ENCODE data around the gene MSANTD1.

Gene MSANTD1

DNA sequence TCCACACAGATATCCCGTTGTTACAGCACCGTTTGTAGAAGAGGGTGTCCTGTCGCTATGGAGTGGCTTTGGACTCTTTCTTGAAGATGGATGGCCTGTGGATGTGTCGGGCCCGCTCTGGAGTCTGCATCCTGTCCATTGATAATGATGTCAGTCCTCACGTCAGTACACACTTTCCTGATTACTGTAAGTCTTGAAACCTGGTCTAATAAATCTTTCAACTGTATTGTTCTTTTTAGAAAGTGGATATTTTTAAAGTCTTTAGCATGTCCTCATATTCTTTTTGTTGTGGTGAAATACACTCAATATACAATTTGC is 14.9 kb downstream of the MSANTD1 start:
- DNase-seq (ENCODE audit: low spot score) = no peak

DNA sequence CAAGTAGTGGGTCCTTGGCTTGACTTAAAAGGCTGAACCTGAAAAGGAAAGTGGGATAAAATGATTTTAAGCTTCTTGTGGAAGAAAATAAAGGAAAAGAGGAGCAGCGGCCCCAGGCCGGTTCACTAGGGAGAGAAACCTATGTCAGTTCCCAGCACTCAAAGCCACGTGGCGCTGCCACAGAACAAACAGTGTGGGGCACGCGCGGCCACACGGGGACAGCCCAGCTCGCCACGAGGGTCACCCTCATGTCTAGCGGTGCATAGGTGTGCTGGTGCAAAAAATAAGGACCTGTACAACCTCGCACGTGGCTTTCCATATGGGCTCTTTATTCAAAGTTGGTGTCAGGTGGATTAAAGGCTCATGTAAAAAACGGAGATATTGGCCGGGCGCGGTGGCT is 17.1 kb downstream of the MSANTD1 start:
- no peak for DNase-seq (ENCODE audit: low spot score)

DNA sequence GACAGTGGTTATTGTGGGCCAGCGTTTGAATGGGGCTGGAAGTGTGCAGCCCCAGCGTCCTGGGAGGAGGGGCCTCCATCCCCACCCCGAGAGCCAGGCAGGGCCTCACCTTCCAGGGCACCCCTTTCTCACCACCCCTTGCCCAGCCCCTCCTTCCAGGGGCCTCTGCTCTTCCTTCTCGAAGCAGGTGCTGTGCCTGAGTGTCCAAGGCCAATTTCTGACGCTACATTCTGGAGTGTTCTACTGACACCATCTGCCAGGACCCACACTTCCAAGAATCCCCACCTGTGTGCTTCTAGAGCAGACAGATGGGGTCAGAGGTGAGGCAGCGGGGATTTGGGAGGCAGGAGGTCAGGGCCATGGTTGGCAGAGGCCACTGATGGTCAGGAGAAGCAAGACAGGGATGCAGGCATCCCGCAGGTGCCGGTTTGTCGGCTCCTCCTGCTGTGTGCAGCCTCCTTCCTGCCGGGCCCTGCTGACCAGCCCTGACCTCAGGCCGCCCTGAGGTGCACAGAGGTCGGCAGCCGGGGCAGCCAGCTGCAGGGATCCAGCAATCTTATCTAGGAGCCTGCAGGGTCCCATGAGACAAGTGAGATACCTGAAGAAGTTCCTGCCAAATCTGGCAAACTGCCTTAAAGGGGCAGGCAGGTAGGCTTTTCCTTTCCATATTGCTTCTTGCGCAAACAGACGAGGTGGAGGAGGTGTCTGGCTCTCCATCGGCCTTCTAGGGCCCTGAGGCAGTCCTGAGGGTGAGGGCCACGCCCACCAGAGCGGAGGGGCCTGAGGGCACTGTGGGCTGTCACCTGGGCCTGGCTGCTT is 18.8 kb downstream of the MSANTD1 start:
- DNase-seq (ENCODE audit: low spot score) = no peak

DNA sequence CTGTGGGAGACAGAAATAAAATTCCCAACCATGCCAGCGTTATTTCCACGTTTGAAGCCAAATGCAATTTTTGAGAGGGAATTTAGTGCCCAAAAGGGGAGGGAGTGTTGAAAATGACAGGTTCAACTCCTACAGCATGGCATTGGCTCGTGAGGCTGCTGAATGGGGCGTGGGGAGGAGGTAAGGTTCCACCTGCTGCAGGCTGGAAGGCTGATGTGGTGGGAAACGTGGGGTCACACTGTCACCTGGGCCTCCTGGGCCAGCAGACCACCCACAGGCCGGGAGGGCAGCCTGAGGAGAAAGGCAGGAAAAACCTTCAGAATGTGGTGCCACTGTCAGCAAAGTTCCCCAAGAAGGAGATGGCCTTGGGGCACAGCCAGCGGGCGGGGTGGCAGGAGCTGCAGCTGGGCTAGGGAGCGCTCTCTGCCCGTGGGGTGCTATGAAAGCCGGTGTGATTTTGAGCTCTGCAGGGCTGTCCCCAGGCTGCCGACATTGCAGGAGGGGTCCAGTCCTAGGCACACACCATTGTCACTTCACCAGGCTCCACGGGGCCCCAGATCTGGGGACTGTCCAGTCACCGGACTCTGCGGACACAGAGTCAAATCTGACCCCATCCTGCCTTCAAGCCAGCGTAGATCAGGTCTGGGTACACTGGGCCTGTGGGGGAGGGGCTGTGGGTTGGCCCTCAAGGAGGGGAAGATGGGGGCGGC is 19.6 kb downstream of the MSANTD1 start:
- DNase-seq (ENCODE audit: low spot score) = no peak

DNA sequence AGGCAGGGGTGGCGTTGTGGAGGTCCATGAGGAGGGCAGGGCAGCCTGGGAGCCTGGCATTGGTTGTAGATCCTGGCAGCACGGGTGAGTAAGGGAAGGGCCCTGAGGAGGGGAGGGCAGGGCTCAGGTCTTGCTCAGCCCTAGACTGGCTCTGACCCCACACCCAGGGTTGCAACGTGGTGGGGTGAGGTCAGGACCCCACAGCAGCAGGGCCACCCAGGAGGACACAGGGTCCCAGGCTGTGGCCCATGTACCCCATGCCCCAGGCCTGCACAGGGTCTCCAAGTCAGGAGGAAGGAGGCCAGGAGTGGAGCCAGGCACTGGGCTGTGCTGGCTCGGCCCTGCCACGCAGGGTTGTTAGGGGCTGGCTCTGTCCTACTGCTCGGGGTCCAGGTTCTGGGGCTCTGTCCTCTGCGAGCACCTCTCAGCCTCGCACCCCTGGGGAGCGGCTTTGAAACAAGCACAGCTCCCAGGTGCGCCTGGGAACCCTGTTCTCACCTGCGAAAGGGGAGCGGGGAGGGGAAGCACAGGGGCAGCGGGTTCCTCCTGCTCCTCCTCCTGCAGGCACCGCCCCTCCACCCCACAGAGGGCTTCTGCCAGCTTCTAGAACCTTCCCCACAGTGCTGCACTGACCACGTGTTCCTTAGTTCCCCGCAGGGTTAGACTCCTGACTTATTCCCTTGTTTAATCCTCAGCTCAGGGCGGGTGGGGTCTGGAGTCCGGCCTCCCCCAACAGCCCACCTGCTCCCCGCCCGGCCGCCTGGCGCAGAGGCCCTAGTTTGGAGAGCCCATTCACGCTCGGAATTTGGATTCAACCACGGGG is 20.4 kb downstream of the MSANTD1 start:
- no peak for DNase-seq (ENCODE audit: low spot score)

DNA sequence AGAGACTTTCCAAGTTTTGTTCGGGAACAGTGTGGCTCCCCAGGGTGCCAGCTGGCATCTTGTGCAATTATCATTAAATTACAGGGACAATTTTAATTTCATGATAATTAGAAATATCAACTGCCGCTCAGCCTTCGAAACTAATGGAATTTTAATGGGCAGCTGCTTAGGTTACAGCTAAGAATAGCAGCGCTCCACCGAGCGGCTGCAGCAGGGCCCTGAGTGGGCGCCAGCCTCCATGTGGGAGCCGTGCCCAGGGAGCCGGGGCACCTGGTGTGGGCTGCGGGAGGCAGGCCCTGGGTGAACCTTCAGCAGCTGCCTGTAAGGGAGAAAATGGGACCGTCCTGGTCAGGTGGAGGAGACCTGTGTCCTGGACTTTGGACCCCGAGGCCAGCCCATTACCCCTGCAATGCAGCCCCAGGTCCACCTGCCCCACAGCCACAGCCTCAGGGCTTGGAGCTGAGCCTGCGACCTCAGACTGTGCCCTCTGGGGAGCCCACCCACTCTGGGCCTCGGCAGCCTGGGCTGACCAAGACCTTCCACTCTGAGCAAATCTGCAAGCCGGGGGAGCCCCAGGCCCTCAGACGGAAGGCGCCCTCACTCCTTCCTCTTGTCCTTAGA is 21.1 kb downstream of the MSANTD1 start:
- DNase-seq (ENCODE audit: low spot score) = no peak

DNA sequence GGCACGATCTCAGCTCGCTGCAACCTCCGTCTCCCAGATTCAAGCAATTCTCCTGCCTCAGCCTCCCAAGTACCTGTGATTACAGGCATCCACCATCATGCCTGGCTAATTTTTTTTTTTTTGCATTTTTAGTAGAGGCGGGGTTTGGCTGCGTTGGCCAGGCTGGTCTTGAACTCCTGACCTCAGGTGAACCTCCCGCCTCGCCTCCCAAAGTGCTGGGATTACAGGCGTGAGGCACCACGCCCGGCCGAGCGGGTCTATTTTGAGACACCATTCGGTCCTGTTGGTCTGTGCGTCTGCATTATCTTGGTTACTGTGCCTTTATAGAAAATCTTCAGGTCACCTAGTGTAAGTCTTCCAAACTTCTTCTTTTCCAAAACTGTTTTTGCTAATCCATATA is 22.2 kb downstream of the MSANTD1 start:
- no peak for DNase-seq (ENCODE audit: low spot score)

DNA sequence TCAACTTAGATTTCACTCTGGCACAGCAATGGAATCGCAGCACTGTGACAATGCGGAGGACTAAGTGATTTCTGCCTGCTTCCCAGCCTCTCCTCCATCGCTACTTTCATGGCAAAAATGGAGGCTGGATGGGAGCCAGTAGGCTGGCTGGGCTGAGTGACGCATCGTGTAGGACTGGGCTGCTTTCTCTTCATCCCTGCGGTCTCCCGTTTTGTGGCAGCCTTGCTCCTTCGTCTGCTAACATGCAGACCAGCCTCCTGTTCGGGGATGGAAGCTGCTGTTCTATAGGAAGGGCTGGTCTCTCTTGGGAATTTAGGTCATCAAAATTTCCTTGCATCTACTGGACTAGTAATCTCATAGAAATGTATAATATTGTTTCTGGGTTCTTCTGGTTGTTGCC is 28.0 kb downstream of the MSANTD1 start:
- DNase-seq (ENCODE audit: low spot score) = no peak

DNA sequence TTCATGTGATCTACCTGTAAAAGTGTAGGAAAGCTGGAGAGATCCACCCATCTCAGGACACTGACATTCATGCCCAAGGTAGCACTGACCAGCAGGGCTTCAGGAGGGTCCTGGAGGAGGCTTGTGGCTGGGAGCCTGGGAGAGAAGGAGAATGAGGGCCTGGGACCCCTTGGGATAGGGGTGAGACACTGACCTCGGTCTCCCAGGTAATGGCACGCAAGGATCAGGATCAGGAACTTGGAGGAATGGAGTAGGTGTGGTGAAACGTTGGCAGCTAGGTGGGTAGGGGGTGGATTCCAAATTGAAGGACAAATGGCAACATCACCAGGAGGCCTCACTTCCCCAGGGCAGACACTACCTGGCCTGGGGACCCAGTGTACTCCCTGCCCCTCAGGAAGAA is 31.5 kb downstream of the MSANTD1 start:
- no peak for DNase-seq (ENCODE audit: low spot score)

DNA sequence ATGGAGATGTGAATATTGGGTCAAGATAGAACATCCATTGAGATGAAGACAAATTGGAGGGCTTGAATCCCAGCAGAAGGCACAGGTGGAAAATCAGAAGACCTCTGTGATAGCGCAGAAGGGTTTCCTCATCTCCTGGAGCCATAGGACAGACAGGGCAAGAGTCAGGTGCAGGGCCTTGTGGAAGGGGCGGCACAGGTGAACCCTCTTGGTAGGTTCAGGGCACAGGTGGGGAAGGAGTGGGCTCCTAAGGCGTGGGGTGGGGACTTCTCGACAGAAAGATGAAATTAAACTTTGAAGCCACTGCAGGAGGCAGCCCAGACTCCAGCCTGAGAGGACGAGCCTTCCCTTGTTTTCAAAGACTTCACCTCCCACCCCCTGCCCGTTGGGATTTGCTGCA is 34.5 kb downstream of the MSANTD1 start:
- DNase-seq (ENCODE audit: low spot score) = no peak

DNA sequence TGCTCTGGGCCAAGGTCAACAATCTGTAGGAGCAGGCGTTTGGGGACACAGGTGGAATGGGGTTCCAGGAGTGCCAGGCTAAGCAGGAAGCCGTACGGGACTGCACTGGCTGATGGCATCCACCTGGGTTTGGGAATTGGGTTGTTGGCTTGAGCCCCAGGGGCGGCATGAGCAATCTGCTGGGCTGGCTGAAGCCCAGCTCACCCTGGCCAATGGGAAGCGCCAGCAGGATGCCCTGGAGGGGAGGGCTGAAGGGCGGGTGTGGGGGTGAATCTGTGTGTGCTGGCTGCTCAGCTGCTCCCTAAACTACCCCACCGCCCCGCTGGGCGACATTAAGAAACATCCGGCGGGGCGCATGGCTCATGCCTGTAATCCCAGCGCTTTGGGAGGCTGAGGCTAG is 35.0 kb downstream of the MSANTD1 start:
- DNase-seq (ENCODE audit: low spot score) = no peak

DNA sequence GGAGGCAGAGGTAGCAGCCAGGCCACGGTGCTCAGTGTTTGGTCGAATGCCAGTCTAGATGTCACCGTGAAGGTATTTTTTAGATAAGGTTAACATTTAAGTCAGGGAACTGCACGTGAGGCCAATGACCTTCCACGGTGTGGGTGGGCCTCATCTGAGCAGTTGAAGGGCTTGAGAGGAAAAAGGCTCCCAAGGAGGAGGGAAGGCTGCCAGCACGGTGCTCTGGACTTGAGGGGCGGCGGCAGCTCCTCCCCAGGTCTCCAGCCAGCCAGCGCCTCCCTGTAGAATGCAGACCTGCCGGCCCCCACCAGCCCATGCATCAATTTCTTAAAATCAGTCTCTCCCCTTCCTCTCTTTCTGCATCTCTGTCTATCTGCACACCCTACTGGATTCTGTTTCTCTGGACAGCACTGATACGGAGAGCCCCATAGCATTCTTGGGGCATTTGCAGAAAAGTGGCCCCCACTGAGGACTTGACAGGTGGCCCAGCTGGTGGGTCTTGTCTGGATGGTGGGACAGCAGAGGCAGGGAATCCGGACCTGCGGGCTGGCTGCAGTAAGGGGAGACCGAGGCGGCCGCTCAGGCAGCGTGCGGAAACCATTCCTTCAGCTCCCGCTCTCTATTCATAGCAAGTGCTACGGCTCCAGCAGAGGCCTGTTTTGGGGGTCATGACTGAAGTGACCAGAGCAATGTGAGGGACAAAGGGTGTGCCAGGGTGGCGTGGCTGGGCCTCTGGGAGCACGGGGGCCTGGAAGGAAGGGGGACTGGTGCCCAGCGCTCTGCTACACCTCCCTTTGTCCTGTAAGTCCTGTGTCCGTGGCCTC is 36.0 kb downstream of the MSANTD1 start:
- DNase-seq (ENCODE audit: low spot score) = no peak

DNA sequence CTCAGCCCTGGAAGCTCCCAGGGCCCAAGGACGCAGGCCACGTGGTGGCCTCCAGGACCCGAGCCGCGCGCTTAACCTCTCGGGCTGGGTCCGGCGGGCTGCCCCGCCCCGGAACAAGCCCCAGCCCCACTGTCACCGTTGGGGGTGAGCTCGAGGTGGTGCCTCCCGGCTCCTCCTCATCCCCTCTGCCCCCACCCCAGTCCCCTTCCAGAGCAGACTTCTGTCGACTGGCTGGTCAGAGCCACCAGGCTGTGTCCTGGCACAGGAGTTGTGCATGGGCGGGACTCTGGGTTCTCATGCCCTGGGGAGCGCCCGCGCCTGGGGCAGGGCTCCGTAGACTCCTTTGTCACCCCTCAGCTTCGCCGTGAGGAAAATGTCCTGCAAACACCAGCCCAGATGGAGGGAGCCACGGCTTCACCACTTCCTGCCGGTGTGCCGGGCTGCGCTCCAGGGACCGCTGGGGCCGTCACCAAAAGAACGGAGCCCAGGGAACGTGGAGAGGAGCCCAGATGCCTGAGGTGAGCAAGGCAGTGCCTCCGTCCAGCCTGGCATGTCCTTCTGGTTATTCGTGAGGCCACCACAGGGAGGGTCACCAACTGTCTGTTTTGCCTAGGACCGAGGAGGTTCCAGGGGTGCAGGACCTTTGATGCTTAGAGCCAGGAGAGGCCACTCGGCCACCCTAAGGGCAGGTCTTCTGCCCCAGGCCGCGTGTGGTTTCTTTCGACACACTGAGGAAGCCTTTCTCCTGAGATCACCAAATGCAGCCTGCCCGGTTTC is 36.8 kb downstream of the MSANTD1 start:
- no peak for DNase-seq (ENCODE audit: low spot score)

DNA sequence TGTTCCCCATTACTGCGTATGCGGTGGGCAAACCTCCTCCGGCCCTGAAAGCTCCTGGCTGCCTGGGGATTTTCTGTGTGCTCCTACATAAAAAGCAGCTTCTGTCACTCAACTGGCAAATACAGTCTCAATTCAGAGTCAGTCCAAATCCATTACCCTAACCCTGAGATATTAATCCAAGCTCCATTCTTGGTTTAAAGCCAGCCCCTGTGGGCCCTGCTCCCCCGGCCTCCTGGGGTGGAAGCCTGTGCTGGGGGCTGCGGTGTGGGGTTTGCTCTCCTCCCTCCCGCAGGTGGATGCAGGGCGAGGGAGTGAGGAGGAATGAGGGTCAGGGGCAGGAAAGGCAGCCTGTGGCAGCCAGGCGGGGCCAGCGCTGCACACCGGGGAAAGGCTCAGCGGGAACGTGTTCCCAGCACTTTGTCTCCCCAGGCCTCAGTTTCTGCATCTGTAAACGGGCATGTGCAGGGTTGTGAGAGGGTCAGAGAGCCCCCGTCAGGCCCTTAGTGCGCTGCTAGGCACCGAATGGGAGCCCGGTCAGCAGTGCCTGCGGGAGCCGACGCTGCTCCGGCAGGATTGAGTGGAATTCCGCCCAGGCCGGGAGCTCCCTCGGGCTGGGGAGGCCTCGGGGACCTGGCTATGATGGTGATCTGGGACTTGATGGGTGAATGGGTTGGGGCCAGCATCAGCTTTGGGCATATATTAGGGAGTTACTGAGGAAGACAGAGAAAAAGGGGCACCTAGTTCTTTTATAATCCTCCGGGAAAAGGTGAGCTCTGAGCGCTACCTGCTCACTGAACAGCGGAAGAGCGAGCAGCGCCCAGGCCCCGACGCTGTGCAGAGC is 37.6 kb downstream of the MSANTD1 start:
- peak; percentile 74 for DNase-seq (ENCODE audit: low spot score)

DNA sequence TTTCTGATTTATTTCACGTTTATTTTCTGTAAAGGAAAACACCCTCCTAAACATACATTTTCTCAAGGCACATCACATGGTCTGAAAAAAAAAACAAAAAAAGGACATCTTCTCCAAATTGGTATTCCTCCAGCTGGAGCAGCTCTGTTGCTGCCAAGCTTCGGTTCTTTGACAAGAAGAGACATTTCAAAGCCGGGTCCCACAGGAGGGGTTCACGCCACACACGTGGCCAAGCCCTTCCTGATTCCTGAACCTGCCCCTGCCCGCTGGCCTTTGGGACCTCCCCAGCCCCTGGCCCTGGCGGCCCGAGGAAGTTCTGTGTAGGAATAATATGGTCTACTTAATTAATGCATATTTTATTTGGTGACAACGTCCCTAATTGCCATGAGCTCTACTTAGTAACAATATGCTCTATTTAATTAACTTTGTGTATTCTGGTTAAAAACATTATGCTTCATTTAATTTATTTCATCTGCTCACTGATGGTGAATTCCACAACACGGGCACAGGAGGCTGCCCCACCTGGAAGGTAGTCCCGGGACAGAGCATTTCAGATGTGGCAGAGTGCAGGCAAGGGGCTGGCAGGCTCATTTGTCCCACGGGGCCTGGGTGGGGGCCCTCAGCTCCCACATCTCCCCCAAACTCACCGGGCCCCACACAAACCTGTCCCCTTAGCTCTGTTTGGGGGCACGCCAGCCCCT is 38.5 kb downstream of the MSANTD1 start:
- DNase-seq (ENCODE audit: low spot score) = no peak

DNA sequence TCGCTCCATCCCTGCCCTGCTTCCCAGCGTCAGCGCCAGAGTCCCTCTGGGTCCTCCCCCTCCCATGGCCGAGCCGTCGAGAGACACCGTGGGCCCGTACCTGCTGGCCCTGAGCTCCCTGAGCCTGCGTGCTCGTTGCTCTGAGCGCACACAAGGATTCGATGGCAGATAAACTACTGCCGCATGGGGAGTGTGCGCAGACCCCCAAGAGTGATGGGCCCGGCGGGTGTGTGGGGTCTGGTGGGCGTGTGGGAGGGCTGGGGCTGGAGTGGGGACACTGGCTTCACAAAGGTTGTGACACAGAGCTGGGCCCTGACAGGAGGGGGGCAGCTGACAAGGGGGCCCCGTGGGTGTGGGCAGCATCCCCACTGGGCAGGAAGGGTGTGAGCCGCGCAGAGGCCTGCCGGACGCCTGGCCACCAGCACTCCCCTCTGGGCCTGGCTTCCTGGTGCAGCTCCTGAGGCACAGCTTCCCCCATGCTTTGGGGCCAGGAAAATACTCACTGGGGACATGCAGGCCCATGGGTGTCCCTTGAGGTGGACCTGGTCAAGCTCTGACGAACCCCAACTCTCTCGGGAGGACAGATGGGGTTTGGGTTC is 39.1 kb downstream of the MSANTD1 start:
- DNase-seq (ENCODE audit: low spot score) = no peak

DNA sequence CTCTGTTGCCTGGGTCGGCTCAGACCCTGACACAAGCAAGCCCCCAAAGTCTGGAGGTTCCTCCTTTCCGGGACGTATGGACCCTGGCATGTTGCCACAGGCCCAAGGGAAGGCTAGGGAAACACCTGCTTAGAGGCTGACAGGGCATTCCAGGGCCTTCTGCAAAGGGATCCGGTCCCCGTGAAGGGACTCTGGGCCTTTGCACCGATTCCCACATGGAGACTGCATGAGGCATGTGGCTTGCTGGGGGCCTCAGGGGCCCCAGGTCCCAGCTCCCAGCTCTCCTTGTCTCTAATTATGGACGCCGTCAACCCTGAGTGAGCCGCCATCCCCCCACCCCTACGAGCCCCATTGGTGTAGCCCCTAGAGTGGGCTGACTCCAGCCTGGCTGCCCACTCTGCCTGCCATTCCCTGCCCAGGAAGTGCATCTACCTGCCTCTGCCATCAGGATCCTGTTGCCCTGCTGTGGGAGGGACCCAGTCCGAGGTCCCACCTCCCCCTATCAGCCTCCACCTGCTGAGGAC is 39.7 kb downstream of the MSANTD1 start:
- no peak for DNase-seq (ENCODE audit: low spot score)

DNA sequence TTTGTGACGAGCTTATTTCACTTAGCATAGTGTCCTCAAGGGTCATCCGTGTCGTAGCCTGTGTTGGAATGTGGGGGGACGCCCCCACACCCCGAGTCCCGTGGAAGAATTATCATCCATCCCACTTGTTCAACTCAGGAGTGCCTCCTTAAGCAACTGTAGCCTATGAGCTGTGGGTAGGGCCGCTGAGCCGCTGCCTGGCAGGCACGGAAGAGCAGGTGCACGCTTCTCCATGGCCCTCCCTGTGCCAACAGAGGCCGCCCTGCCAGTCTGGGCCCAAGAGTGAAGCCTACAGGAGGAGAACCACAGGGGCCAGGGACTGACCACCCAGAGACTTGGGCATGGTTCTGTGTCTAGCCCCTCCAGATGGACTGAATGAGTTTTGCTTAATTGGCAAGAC is 41.5 kb downstream of the MSANTD1 start:
- DNase-seq (ENCODE audit: low spot score) = no peak

DNA sequence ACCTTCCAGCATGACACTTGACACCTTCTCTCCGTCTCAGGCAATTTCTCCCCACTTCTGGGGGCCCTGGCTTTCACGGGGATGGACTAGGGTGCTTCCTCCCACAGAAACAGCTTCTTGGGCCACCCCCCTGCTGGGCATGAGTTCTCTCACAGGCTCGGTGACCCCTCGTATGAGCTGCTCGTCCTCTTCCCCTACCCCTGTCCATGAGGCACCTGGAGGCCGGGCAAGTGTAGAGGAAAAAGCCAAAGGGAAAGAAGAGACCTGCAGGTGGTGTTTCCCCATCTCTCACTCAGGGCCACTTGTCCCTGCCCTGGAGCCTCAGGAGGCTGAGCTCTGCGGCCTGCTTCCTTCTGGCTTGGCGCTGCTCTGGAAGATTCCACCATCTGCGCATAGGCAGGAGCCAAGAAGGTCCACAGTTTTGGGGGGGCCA is 41.9 kb downstream of the MSANTD1 start:
- no peak for DNase-seq (ENCODE audit: low spot score)

All from NAMALWA (cell line).